ENCODE data around the gene NPHP1. TPM values are rescaled to one million over a fixed set of nuclear protein-coding genes. Genes with fewer than 3 reads are reported as not detected.
A peak's percentile ranks its signal among the peaks of the same experiment; 100 is the strongest.

NPHP1 gene
- total and polyA plus RNA-seq, 2 donors (not counting 3 experiments of a cell fraction or from before 2014, with no cell fraction given), result 2.3 to 5.9 TPM

DNA sequence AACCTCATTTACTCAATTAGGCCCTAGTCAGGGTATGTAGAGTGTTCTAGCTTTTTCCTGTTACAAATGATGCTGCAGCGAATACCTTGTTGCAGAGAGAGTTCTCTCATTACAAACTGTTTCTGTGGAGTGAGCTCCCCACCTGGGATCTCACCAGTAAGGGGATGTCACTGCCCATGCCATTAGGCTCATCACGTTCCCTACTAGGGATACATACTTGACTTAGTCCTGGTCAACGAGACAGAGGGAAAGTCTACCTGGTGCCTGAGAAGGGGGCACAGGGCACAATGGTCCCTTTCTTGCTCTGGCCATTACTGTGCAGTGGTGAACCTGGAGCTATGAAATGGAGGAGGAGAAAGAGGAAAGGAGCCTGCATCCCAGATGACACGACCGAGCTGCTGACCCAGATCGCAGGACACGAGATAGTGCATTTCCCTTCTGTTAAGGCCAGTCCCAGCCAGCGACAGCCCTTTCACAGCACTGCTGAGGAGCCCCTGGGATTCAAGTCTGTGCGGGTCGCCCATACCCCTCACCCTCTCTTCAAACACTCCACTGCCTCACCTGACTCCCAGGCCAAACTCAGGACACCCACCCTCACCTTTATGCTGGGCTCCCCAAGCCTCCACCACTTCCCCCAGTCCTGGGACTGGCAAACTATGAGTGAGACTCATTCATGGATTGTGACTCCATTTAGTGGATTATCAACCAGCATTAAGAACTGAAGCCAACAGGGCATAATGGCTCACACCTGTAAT lies 105.2 kb downstream of the NPHP1 start:
- no peak for DNase-seq (ENCODE audit: low read depth, low spot score)
- no TSS peak for BruUV-seq (replicated peaks)
- Histone ChIP-seq H2AFZ (ENCODE audit: low read depth, low read length) (no peak overlapping the region), H3K27me3 (ENCODE audit: control insufficient read depth in 2 of 2, insufficient read depth in 2 of 2, low read length in 2 of 2) (no peaks in the 10 kb centered on the region), H3K79me2 (ENCODE audit: control insufficient read depth, insufficient read depth, low read length) (peaks cover 18% of the 10 kb centered on the region), H3K36me3 (ENCODE audit: control insufficient read depth in 2 of 2, extremely low read depth in 1 of 2, insufficient read depth in 2 of 2, low read length in 2 of 2) (peaks cover 0 to 2% of the 10 kb centered on the region in 2 experiments), H3K9ac (replicated peaks; ENCODE audit: extremely low read depth, insufficient read depth, low read length) (peak overlapping the region; percentile 25), H3K9me1 (replicated peaks; ENCODE audit: control insufficient read depth, extremely low read depth, insufficient read depth, low read length) (no peaks in the 10 kb centered on the region), H3K4me3 (replicated peaks in 1 of 3; ENCODE audit: insufficient read depth in 1 of 3, low read depth in 1 of 3, low read length in 3 of 3) (no peak overlapping the region), H3K4me1 (ENCODE audit: control insufficient read depth, extremely low read depth, insufficient read depth, low read length) (peaks cover 55% of the 10 kb centered on the region), H4K20me1 (replicated peaks; ENCODE audit: control insufficient read depth, extremely low read depth, insufficient read depth, low read length) (no peaks in the 10 kb centered on the region), H3K4me2 (ENCODE audit: insufficient read depth, low read length) (peak overlapping the region; percentile 9), H3K27ac (ENCODE audit: insufficient read depth, low read depth, low read length) (peak overlapping the region; percentile 98), H3K9me3 (replicated peaks; ENCODE audit: control insufficient read depth, insufficient read depth, low read length) (no peaks in the 10 kb centered on the region)
- ChIA-PET POLR2A (no interaction called here), CTCF (interaction anchor here (1.5 kb wide), 1 partner anchor 16 kb away, joined by 11 read pairs; the partner anchor contains the start of gene MALL)
- intact Hi-C loops (cut with micrococcal nuclease), result loop anchor here (1.0 kb wide), 1 partner anchor 9 kb away; no protein-coding TSS in a partner anchor
- dilution Hi-C loops (cut with MboI; ENCODE audit: extremely low pct_ligation_motif_present, low sequenced_read_pairs), result no loop called here
- TF ChIP-seq FOS (IDR thresholded peaks at IDR 0.05; ENCODE audit: borderline replicate concordance, insufficient read depth, low read length), result no peak
- TF ChIP-seq MAX (IDR thresholded peaks at IDR 0.05; ENCODE audit: insufficient read depth, insufficient read length), result no peak
- no peak for TF ChIP-seq MYC (IDR thresholded peaks at IDR 0.05; ENCODE audit: low read depth, low read length)
- TF ChIP-seq JUN (IDR thresholded peaks at IDR 0.05; ENCODE audit: borderline replicate concordance, insufficient read depth, insufficient read length, low read depth), result no peak
- TF ChIP-seq CTCF (IDR thresholded peaks at IDR 0.05; ENCODE audit: extremely low read depth in 1 of 2, insufficient read depth in 1 of 2, low read depth in 1 of 2, low read length in 2 of 2), result no peak
- FAIRE-seq, result no peak
